A549 (cell line): Measurements from ENCODE around the gene B4GALT2. TPM values are rescaled to one million over a fixed set of nuclear protein-coding genes. Genes with fewer than 3 reads are reported as not detected.

Experiments used
- ATAC-seq, 2 experiments: fragments of 200-7000 bp in 1 of 2; fragments of >200 bp in 1 of 2; cut with Nextera tagmentation in 1 of 2; cut with Tn5 transposase in 1 of 2; 3 replicates each; pipeline versions ENCODE4 v1.8.0 to v1.9.1; 2018 to 2020; ENCODE audit warnings: mild to moderate bottlenecking in 1 of 2, moderate library complexity in 1 of 2
- CTCF ChIA-PET: fragments of 300-600 bp; sonication (Branson Sonifier 250); formaldehyde crosslinking; extraction: SDS; loops from one replicate; lab custom pipeline; 2021; ENCODE audit warnings: antibody characterized with exemption, inconsistent platforms; lab: Yijun Ruan, JAX
- POLR2A ChIA-PET: fragments of 350-600 bp; formaldehyde crosslinking; extraction: SDS; loops from one replicate; lab custom pipeline; 2021; ENCODE audit warnings: antibody characterized with exemption, inconsistent platforms; lab: Yijun Ruan, JAX
- DNase-seq, 2 experiments: peaks; one replicate each; pipeline versions ENCODE4 v3.0.0 to v3.0.0-alpha.2; 2011 to 2016; ENCODE audit warnings: low read depth in 1 of 2, low spot score in 1 of 2
- FAIRE-seq: peaks from 2 replicates; lab custom pipeline; 2011; peaks lifted over from hg19 to GRCh38; lab: Jason Lieb, UNC
- H3K27ac ChIP-seq, 2 experiments: fragments of >200 bp; sonication (Bioruptor Twin); formaldehyde crosslinking; 3 replicates each; pipeline ENCODE4 v1.5.1; 2016 to 2017
- H3K4me1 ChIP-seq: fragments of >200 bp; sonication (Bioruptor Twin); formaldehyde crosslinking; 3 replicates; pipeline ENCODE4 v1.6.1; 2016
- H3K4me2 ChIP-seq: fragments of >200 bp; sonication (Bioruptor Twin); formaldehyde crosslinking; 3 replicates; pipeline ENCODE4 v1.6.1; 2016
- H3K4me3 ChIP-seq: fragments of >200 bp; sonication (Bioruptor Twin); formaldehyde crosslinking; 3 replicates; pipeline ENCODE4 v1.5.1; 2016
- H3K9me3 ChIP-seq: fragments of >200 bp; sonication (Bioruptor Twin); formaldehyde crosslinking; 3 replicates; pipeline ENCODE4 v1.6.1; 2016
- CBX8 ChIP-seq: fragments of 200-600 bp; sonication (generic); IDR thresholded peaks from 2 replicates; pipeline ENCODE4 v1.6.1; 2016
- CEBPB ChIP-seq, 2 experiments: fragments of >200 bp in 1 of 2; sonication (Bioruptor Twin) in 1 of 2; formaldehyde crosslinking in 1 of 2; IDR thresholded peaks; 2 replicates each; pipeline ENCODE4 v1.6.1; 2012 to 2016
- CHD2 ChIP-seq: fragments of 150-350 bp; IDR thresholded peaks from 2 replicates; pipeline ENCODE4 v1.6.1; 2014; ENCODE audit warnings: low read length; ENCODE audit not compliant: partially characterized antibody
- CHD4 ChIP-seq: fragments of 200-600 bp; sonication (generic); IDR thresholded peaks from 2 replicates; pipeline ENCODE4 v1.6.1; 2016; ENCODE audit warnings: antibody characterized with exemption, mild to moderate bottlenecking, borderline replicate concordance
- EHF ChIP-seq: fragments of 250-450 bp; sonication (Bioruptor Pico); IDR thresholded peaks from 2 replicates; pipeline ENCODE4 v1.5.0; 2020; ENCODE audit warnings: mild to moderate bottlenecking
- FOSL2 ChIP-seq, 2 experiments: fragments of 450-650 bp in 1 of 2; fragments of >200 bp in 1 of 2; sonication (Bioruptor Twin) in 1 of 2; formaldehyde crosslinking; IDR thresholded peaks; 2 replicates each; pipeline versions ENCODE4 v1.5.0 to v1.6.1; 2016 to 2020; ENCODE audit warnings: mild to moderate bottlenecking in 1 of 2, moderate library complexity in 1 of 2
- HDAC2 ChIP-seq: fragments of 200-600 bp; sonication (generic); IDR thresholded peaks from 2 replicates; pipeline ENCODE4 v1.6.1; 2016
- HOXB13 ChIP-seq: fragments of 250-450 bp; sonication (Bioruptor Pico); IDR thresholded peaks from 2 replicates; pipeline ENCODE4 v1.5.0; 2020; ENCODE audit warnings: low read depth, mild to moderate bottlenecking, moderate library complexity
- HOXB5 ChIP-seq: fragments of 250-450 bp; sonication (Bioruptor Pico); IDR thresholded peaks from 2 replicates; pipeline ENCODE4 v1.5.0; 2020; ENCODE audit warnings: mild to moderate bottlenecking, moderate library complexity
- KDM1A ChIP-seq: fragments of 200-600 bp; sonication (generic); IDR thresholded peaks from 2 replicates; pipeline ENCODE4 v1.6.1; 2016; ENCODE audit warnings: low read depth, mild to moderate bottlenecking
- KDM5A ChIP-seq: fragments of 200-600 bp; sonication (generic); IDR thresholded peaks from 2 replicates; pipeline ENCODE4 v1.6.1; 2016; ENCODE audit warnings: antibody characterized with exemption, mild to moderate bottlenecking
- NR3C1 ChIP-seq: fragments of >200 bp; sonication (Bioruptor Twin); formaldehyde crosslinking; IDR thresholded peaks from 3 replicates; pipeline ENCODE4 v1.6.1; 2017
- PHF8 ChIP-seq: fragments of 200-600 bp; sonication (generic); IDR thresholded peaks from 2 replicates; pipeline ENCODE4 v1.6.1; 2016; ENCODE audit warnings: low read depth, mild to moderate bottlenecking, antibody characterized with exemption, moderate library complexity, borderline replicate concordance
- RAD21 ChIP-seq, 2 experiments: fragments of >200 bp in 1 of 2; sonication (Bioruptor Twin) in 1 of 2; formaldehyde crosslinking in 1 of 2; IDR thresholded peaks in 1 of 2; conservative IDR thresholded peaks in 1 of 2; 2 replicates in 1 of 2; 3 replicates in 1 of 2; pipeline ENCODE4 v1.6.1; 2012 to 2018; ENCODE audit warnings: inconsistent platforms in 1 of 2
- RARB ChIP-seq: fragments of 250-450 bp; sonication (Bioruptor Pico); IDR thresholded peaks from 2 replicates; pipeline ENCODE4 v1.8.0; 2021; ENCODE audit warnings: mild to moderate bottlenecking, moderate library complexity
- RCOR1 ChIP-seq: fragments of 150-350 bp; IDR thresholded peaks from 2 replicates; pipeline ENCODE4 v1.6.1; 2014; ENCODE audit warnings: antibody characterized with exemption, low read length, low read depth
- RNF2 ChIP-seq: fragments of 200-600 bp; sonication (generic); IDR thresholded peaks from 2 replicates; pipeline ENCODE4 v1.6.1; 2016; ENCODE audit warnings: low read depth, mild to moderate bottlenecking, antibody characterized with exemption, moderate library complexity, borderline replicate concordance
- TP53 ChIP-seq: fragments of 250-450 bp; sonication (Bioruptor Pico); IDR thresholded peaks from 2 replicates; pipeline ENCODE4 v1.5.0; 2021; ENCODE audit warnings: mild to moderate bottlenecking, moderate library complexity
- ZFP36 ChIP-seq: fragments of 450-650 bp; IDR thresholded peaks from 2 replicates; pipeline ENCODE4 v1.6.1; 2014; ENCODE audit warnings: borderline replicate concordance; ENCODE audit not compliant: partially characterized antibody
- ZNF302 ChIP-seq: fragments of 250-450 bp; sonication (Bioruptor Pico); IDR thresholded peaks from 2 replicates; pipeline ENCODE4 v1.9.0; 2021; ENCODE audit warnings: inconsistent platforms, mild to moderate bottlenecking, moderate library complexity
- whole genome bisulfite sequencing: methylation state at CpG from one replicate; pipeline ENCODE4 v1.1.6; 2017; ENCODE audit errors: missing lambda C conversion rate; 5-methylcytosine and 5-hydroxymethylcytosine counted together
- polyA plus RNA-seq, 4 experiments: library from polyadenylated mRNA; depleted of rRNA in 3 of 4; stranded (reverse); fragments of >200 nt; fragmentation: RNase III in 1 of 4; extraction: RNeasy Plus Mini Kit Qiagen cat#74134 plus additional on column Dnase treatment in 1 of 4; gene quantifications; 2 replicates in 3 of 4; 3 replicates in 1 of 4; pipeline ENCODE4 v1.2.3, GENCODE V29; 2011 to 2017
- TF ChIP-seq, protein P1 (sequence below): IDR thresholded peaks from 2 replicates; pipeline ENCODE4 v1.6.1; 2012
- TF ChIP-seq, protein P2 (sequence below): fragments of >200 bp; sonication (Bioruptor Twin); formaldehyde crosslinking; IDR thresholded peaks from 3 replicates; pipeline ENCODE4 v1.6.1; 2016
- TF ChIP-seq, protein P3 (sequence below): fragments of >200 bp; sonication (Bioruptor Twin); formaldehyde crosslinking; IDR thresholded peaks from 2 replicates; pipeline ENCODE4 v1.6.1; 2016
- TF ChIP-seq, protein P4 (sequence below): IDR thresholded peaks from 2 replicates; pipeline ENCODE4 v1.6.1; 2012; ENCODE audit warnings: low read depth, borderline replicate concordance
- TF ChIP-seq, protein P5 (sequence below): fragments of 250-450 bp; sonication (Bioruptor Pico); IDR thresholded peaks from 2 replicates; pipeline ENCODE4 v1.5.0; 2021; ENCODE audit warnings: mild to moderate bottlenecking, moderate library complexity, borderline replicate concordance

Gene B4GALT2
- polyA plus RNA-seq, 2 of the 4 experiments (the other 2 are of a cell fraction): 19.0 to 35.8 TPM

DNA sequence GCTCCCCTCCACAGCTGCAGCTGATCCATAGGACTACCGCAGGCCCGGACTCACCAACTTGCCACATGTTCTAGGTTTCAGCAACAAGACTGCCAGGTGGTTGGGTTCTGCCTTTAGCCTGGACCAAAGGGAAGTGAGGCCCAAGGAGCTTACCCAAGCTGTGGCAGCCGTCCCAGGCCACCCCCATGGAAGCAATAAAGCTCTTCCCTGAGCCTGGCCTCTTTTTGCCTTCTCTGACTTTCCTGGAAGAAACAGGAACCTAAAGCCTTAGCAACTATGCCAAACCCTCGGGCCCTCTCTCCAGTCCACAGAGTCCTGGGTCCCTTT lies 48.1 kb upstream of the B4GALT2 start (continued):
- TF ChIP-seq RARB (CRISPR knock-in tag): no peak

DNA sequence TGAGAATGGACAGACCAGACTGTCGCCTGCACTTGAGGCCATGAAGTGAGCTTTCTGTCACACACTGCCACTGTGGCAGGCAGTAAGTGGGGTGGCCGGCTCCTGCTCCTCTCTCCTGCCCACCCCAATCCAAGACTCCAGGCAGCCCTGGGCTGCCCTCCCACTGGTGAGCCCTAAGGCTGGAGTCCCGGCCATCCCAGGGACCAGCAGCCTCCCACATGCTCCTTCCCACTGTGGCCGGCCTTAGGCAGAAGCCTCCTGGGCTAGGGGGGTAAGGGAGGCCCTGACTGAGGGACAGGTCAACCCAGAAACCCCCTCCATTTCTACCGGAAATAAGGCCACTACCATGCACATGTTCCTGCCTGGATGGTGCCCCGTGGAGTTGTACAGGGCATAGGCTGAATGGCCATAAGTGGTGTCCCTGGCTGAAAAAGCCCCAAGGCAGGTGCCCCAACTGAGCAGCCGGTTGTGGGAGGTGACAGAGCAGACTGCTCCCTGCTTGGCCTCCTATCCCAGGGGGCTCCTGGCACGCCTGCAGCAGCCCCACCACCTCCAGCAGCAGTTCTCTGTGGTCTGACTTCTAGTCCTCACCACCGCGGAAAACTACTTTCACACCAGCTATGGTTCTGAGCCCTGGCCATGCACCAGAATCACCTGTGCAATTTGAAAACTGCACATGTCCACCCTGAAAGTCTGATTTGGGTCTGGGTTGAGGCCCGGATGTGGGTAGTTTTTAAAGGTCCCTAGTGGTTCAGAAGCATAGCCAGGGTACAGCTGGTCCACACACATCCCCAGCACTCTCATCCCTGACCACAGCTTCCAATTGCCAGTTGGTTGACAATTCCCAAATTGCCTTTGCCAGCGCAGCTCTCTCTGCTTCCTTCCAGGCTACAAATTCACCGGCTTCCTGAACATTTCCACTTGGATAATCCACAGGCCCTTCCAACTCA lies 47.0 kb upstream of the B4GALT2 start:
- no peak overlapping the region for H3K4me3 ChIP-seq
- WGBS: 86% methylated on average over 11 of the region's 13 CpGs
- DNase-seq (no peak), FAIRE-seq (no peak), ATAC-seq (no peak)
- H3K4me2 ChIP-seq: no peak overlapping the region
- H3K9me3 ChIP-seq: no peaks in the 10 kb centered on the region
- TF ChIP-seq PHF8: no peak
- TF ChIP-seq, protein P1, sequence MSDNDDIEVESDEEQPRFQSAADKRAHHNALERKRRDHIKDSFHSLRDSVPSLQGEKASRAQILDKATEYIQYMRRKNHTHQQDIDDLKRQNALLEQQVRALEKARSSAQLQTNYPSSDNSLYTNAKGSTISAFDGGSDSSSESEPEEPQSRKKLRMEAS: no peak
- TF ChIP-seq FOSL2 (IDR thresholded peaks at IDR 0.05): no peak
- TF ChIP-seq FOSL2 (CRISPR knock-in tag; IDR thresholded peaks at IDR 0.05): no peak
- no peak for TF ChIP-seq CHD4
- TF ChIP-seq, protein P2, sequence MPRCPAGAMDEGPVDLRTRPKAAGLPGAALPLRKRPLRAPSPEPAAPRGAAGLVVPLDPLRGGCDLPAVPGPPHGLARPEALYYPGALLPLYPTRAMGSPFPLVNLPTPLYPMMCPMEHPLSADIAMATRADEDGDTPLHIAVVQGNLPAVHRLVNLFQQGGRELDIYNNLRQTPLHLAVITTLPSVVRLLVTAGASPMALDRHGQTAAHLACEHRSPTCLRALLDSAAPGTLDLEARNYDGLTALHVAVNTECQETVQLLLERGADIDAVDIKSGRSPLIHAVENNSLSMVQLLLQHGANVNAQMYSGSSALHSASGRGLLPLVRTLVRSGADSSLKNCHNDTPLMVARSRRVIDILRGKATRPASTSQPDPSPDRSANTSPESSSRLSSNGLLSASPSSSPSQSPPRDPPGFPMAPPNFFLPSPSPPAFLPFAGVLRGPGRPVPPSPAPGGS: no peak
- TF ChIP-seq RARB (CRISPR knock-in tag): no peak
- no peak for TF ChIP-seq EHF (CRISPR knock-in tag)
- TF ChIP-seq RNF2: no peak
- no peak for TF ChIP-seq HDAC2
- no peak for TF ChIP-seq NR3C1
- TF ChIP-seq, protein P3, sequence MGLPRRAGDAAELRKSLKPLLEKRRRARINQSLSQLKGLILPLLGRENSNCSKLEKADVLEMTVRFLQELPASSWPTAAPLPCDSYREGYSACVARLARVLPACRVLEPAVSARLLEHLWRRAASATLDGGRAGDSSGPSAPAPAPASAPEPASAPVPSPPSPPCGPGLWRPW: no peak
- TF ChIP-seq, protein P4, sequence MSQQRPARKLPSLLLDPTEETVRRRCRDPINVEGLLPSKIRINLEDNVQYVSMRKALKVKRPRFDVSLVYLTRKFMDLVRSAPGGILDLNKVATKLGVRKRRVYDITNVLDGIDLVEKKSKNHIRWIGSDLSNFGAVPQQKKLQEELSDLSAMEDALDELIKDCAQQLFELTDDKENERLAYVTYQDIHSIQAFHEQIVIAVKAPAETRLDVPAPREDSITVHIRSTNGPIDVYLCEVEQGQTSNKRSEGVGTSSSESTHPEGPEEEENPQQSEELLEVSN: no peak
- TF ChIP-seq KDM5A: no peak
- TF ChIP-seq HOXB13 (CRISPR knock-in tag): no peak
- H3K4me1 ChIP-seq: peaks cover 51% of the 10 kb centered on the region
- CTCF ChIA-PET: interaction anchor here (0.6 to 16.9 kb wide), 3 partner anchors 34 to 167 kb away, joined by 4 to 243 read pairs (median 4); no protein-coding TSS in a partner anchor
- H3K27ac ChIP-seq: peak overlapping the region in 1 of 2 experiments; percentile 92; a peak in 3 of 6 replicates
- POLR2A ChIA-PET: no interaction called here

DNA sequence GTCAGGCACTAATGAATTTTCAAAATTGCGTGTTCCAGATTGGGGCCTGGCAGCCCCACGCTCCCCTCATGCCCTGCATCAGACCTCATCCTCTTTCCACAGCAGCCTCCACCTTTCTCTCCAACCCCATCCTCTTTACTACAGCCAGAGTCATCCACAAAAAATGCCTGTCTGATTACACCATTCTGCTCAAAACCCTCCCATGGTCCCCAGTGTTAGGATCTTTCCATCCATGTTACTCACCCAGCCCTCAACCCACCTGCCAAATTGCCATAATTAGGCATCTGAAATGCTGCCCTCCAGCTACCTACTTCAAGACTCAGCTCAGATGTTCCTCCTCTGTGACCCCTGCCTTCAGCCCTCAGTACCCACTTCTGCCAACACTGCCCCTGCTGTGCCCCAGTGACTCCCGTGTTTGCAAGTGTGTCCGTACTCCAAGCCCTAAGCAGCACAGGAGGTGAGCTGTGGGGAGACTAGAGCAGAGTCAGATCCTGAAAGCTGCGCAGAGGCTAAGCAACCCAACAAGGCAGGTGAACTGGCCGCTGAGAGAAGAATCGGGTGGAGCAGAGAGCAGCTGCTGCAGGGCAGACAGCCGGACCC lies 46.1 kb upstream of the B4GALT2 start:
- H3K4me3 ChIP-seq: no peak overlapping the region
- ATAC-seq: no peak
- FAIRE-seq: no peak
- H3K4me2 ChIP-seq: no peak overlapping the region
- ChIA-PET CTCF (interaction anchor here (1.4 to 16.9 kb wide), 4 partner anchors 11 to 168 kb away, joined by 4 to 243 read pairs (median 28); no protein-coding TSS in a partner anchor), POLR2A (no interaction called here)
- no peaks in the 10 kb centered on the region for H3K9me3 ChIP-seq
- no peak for DNase-seq
- 87% methylated on average over 7 of the region's 8 CpGs for WGBS
- H3K4me1 ChIP-seq: peaks cover 60% of the 10 kb centered on the region
- H3K27ac ChIP-seq: peak overlapping the region; percentile 17 to 92; a peak in 3 of 6 replicates
- TF ChIP-seq KDM1A: no peak
- TF ChIP-seq CBX8: no peak
- no peak for TF ChIP-seq CHD2
- no peak for TF ChIP-seq HDAC2
- no peak for TF ChIP-seq RNF2
- TF ChIP-seq PHF8: no peak
- TF ChIP-seq TP53: no peak
- TF ChIP-seq HOXB5 (CRISPR knock-in tag): no peak
- TF ChIP-seq, protein P2: no peak
- no peak for TF ChIP-seq CEBPB (IDR thresholded peaks at IDR 0.05)
- TF ChIP-seq, protein P3: no peak
- no peak for TF ChIP-seq ZNF302 (CRISPR knock-in tag)
- TF ChIP-seq RCOR1: no peak
- TF ChIP-seq RAD21 (conservative IDR thresholded peaks at IDR 0.05 in 1 of 2, IDR thresholded peaks at IDR 0.05 in 1 of 2): no peak
- TF ChIP-seq, protein P5, sequence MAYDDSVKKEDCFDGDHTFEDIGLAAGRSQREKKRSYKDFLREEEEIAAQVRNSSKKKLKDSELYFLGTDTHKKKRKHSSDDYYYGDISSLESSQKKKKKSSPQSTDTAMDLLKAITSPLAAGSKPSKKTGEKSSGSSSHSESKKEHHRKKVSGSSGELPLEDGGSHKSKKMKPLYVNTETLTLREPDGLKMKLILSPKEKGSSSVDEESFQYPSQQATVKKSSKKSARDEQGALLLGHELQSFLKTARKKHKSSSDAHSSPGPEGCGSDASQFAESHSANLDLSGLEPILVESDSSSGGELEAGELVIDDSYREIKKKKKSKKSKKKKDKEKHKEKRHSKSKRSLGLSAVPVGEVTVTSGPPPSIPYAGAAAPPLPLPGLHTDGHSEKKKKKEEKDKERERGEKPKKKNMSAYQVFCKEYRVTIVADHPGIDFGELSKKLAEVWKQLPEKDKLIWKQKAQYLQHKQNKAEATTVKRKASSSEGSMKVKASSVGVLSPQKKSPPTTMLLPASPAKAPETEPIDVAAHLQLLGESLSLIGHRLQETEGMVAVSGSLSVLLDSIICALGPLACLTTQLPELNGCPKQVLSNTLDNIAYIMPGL (CRISPR knock-in tag): no peak
- TF ChIP-seq ZFP36: no peak
